Measurements from ENCODE around the gene USP49.
"Not testable (repeated sequence)": the region's sequence is repeated elsewhere in the genome, so short reads cannot be mapped to it uniquely, and the experiment has no call there.

USP49 gene

DNA sequence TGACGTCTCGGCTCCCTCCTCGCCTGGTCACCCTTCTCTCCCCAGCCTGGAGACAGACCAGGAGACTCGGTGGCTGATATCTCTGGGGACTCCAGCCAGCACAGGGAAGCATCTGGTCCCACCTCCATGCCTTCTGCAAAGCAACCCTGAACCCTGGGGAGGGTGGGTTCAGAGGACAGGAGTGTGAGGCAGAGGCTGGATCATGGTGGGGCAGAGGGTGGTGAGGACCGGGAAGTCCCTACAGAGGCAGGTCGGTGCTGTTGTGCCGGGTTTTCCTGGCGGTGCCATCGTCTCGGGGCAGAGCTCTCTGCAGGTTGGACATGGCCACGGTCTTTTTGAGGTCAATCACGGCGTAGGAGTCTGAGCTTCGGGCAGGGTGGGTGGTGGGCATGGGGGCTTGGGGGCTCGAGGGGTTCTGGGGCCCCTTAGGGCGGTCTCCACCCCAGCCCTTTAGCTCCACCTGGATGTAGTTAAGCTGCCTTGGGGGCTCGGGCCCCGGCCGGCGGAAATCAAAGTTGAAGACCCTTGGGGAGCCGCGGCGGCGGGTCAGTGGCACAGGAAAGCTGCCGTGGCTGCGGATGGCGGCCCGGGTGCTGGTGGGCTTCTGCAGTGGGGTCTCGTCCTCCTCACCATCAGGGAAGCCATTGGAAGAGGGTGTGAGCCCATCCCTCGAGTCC is 124.7 kb downstream of the USP49 start:
- no peak for DNase-seq (ENCODE audit: low read depth)
- no peak overlapping the region for H3K4me3 ChIP-seq (ENCODE audit: low read depth, low read length)
- TF ChIP-seq MYC (IDR thresholded peaks at IDR 0.05; ENCODE audit: low read depth, low read length) (no peak), CTCF (IDR thresholded peaks at IDR 0.05; ENCODE audit: low read depth, low read length) (no peak), POLR2A (IDR thresholded peaks at IDR 0.05; ENCODE audit: extremely low read depth, insufficient read length) (no peak), MAX (IDR thresholded peaks at IDR 0.05; ENCODE audit: low read depth, low read length) (no peak)

- TF ChIP-seq CTCF (IDR thresholded peaks at IDR 0.05; ENCODE audit: low read depth, low read length), result no peak
- TF ChIP-seq MAX (IDR thresholded peaks at IDR 0.05; ENCODE audit: low read depth, low read length), result no peak
- TF ChIP-seq POLR2A (IDR thresholded peaks at IDR 0.05; ENCODE audit: extremely low read depth, insufficient read length), result no peak
- TF ChIP-seq MYC (IDR thresholded peaks at IDR 0.05; ENCODE audit: low read depth, low read length), result no peak
- no peak overlapping the region for H3K4me3 ChIP-seq (ENCODE audit: low read depth, low read length)
- DNase-seq (ENCODE audit: low read depth), result no peak
These were observed 125.8 kb downstream of the USP49 start for GRCh38 chr6:41769376-41769775.

DNA sequence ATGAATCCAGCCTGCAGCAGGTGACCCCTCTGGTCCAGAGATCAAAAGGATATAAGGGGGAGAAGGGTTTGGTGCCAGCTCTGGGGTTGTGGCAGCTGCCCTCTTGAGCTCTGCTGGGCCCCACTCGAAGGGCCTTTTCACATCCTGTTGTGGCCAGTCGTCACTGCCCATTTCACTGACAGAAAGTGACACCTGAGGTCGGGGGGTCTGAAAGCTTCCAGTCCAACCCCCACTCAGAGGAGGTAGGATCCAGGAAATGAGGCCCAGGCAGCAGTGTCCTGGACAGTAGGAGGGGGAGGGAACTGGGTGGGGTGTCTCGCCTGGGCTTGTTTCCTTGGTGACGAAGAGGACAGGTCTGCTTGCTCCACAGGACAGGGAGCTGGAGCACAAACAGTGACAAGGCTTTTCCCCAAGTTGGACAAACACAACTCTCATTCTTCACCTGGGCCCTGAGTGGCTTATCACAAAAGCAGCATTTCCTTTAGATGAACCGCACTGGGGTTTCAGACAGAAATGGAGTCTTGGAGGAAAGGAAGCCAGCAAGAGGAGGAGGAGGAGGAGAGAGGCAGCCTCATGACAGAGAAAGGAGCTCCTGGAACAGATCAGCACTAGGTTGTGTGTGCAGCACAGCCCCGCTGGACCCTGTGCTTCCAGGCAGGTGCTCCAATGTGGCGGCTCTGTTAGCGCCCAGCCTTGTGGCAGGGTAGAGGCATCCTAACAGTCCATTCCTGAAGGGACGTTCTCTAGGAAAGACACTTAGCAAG is 126.4 kb downstream of the USP49 start:
- TF ChIP-seq POLR2A (IDR thresholded peaks at IDR 0.05; ENCODE audit: extremely low read depth, insufficient read length), result no peak
- TF ChIP-seq MYC (IDR thresholded peaks at IDR 0.05; ENCODE audit: low read depth, low read length), result no peak
- TF ChIP-seq CTCF (IDR thresholded peaks at IDR 0.05; ENCODE audit: low read depth, low read length), result no peak
- no peak for TF ChIP-seq MAX (IDR thresholded peaks at IDR 0.05; ENCODE audit: low read depth, low read length)
- no peak overlapping the region for H3K4me3 ChIP-seq (ENCODE audit: low read depth, low read length)
- DNase-seq (ENCODE audit: low read depth), result no peak

DNA sequence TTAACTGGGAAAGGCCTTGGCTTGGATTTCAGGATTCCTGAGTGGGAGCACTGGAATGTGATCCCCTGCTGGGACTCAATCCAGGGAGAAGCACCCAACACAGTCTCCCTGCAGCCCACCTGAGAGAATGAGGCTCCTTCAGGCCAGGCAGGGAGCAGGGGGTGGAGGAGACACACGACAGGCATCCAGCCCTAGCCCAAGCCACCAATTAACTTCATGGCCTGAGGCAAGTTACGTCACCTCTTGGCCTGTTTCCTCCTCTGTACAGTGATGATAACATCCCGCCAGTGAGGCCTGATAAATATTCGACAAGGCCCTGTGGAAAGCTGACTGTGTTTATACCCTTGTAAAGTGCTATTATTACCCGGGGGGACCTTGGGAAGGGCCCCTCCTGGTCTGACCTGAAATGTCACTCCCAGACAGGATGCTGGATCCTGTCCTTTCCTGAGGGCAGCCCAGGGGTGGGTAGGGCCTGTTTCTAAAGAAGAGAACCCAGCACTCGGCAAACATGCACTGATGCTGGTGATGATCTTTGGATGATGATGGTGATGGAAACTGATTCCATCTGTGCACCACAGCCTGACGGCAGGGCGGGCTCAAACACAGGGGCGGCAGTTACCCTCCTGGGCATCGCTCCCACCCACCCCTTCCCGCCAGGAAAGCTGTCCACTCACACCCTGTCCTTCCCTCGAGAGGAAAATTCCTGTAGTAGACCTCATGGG is 127.9 kb downstream of the USP49 start:
- DNase-seq (ENCODE audit: low read depth), result peak; percentile 78

DNA sequence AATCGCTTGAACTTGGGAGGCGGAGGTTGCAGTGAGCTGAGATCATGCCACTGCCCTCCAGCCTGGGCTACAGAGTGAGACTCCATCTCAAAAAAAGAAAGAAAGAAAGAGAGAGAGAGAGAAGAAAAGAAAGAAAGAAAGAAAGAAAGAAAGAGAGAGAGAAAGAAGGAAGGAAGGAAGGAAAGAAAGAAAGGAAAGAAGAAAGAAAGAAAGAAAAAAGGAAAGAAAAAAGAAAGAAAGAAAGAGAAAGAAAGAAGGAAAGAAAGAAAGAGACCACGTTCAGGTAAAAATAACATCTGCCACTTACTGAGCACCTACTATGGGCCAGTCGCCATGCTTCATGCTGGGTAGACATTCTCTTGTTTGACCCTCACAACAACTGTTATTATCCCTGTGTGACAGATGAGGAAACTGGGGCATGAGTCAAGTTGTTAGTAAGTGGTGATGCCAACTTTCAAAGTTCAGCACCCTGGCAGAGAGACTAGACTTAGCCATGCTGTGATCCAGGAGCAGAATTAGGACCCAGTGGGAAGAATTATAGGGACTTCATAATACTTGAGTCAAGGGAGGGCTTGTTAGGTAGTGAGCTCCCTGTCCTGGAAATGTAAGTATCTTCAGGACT is 129.0 kb downstream of the USP49 start:
- DNase-seq (ENCODE audit: low read depth); H3K4me3 ChIP-seq (ENCODE audit: low read depth, low read length): not testable (repeated sequence)

More for the DNA sequence above, 127.9 kb downstream of the USP49 start:
- no peak overlapping the region for H3K4me3 ChIP-seq (ENCODE audit: low read depth, low read length)
- no peak for TF ChIP-seq MAX (IDR thresholded peaks at IDR 0.05; ENCODE audit: low read depth, low read length)
- TF ChIP-seq MYC (IDR thresholded peaks at IDR 0.05; ENCODE audit: low read depth, low read length), result no peak
- TF ChIP-seq POLR2A (IDR thresholded peaks at IDR 0.05; ENCODE audit: extremely low read depth, insufficient read length), result no peak
- no peak for TF ChIP-seq CTCF (IDR thresholded peaks at IDR 0.05; ENCODE audit: low read depth, low read length)

DNA sequence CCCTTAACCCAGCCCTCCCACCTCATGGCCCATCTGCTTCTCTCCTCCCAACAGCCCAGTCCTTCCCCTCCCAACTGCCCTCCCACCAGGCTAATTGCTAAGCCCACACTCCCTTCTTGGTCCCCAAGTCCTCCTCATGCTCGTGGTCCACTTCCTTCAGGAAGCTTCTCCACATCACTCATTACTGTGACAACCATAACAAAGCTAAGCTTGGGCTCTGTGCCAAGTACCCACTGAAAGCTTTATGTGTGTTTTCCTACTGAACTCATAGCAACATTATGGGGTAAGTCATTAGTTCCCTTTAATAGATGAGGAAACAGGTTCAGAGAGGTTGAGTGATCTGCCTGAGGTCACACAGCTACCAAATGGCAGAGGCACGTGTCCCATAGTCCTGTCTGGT is 131.7 kb downstream of the USP49 start:
- TF ChIP-seq MAX (IDR thresholded peaks at IDR 0.05; ENCODE audit: low read depth, low read length) (no peak), CTCF (IDR thresholded peaks at IDR 0.05; ENCODE audit: low read depth, low read length) (no peak), POLR2A (IDR thresholded peaks at IDR 0.05; ENCODE audit: extremely low read depth, insufficient read length) (no peak), MYC (IDR thresholded peaks at IDR 0.05; ENCODE audit: low read depth, low read length) (no peak)
- H3K4me3 ChIP-seq (ENCODE audit: low read depth, low read length), result no peak overlapping the region
- no peak for DNase-seq (ENCODE audit: low read depth)
